Measurements from ENCODE around the gene PNMA6F.
"Not testable (repeated sequence)": the region's sequence is repeated elsewhere in the genome, so short reads cannot be mapped to it uniquely, and the experiment has no call there.

PNMA6F gene

GRCh38 chrX:153334654-153335295 lies 13.2 kb upstream of the PNMA6F start:
- no peak for DNase-seq (ENCODE audit: low read depth)

GRCh38 chrX:153333821-153334653 lies 12.5 kb upstream of the PNMA6F start, which contains the start of gene ZNF275:
Gene ZNF275 (plus strand): TSS chrX:153334153. CDS start chrX:153336680, 2,527 bp downstream.
- peak; percentile 75 for DNase-seq (ENCODE audit: low read depth)

GRCh38 chrX:153333266-153333665 lies 11.7 kb upstream of the PNMA6F start:
- DNase-seq (ENCODE audit: low read depth): no peak

GRCh38 chrX:153327561-153327960 lies 6.0 kb upstream of the PNMA6F start:
- no peak for DNase-seq (ENCODE audit: low read depth)

GRCh38 chrX:153320555-153321184 lies 897 bp downstream of the PNMA6F start:
- no peak for DNase-seq (ENCODE audit: low read depth)

GRCh38 chrX:153320047-153320443 lies 1.5 kb downstream of the PNMA6F start:
- DNase-seq (ENCODE audit: low read depth): not testable (repeated sequence)

GRCh38 chrX:153319295-153320046 lies 2.1 kb downstream of the PNMA6F start:
- DNase-seq (ENCODE audit: low read depth): no peak

- no peak for DNase-seq (ENCODE audit: low read depth)
These were observed 2.8 kb downstream of the PNMA6F start for GRCh38 chrX:153318811-153319210.

GRCh38 chrX:153317996-153318722 lies 3.4 kb downstream of the PNMA6F start:
- DNase-seq (ENCODE audit: low read depth): no peak

GRCh38 chrX:153317306-153317705 lies 4.3 kb downstream of the PNMA6F start:
- no peak for DNase-seq (ENCODE audit: low read depth)

- DNase-seq (ENCODE audit: low read depth): no peak
These were observed 8.7 kb downstream of the PNMA6F start for GRCh38 chrX:153312842-153313241.

- DNase-seq (ENCODE audit: low read depth): no peak
These were observed 9.5 kb downstream of the PNMA6F start for GRCh38 chrX:153312041-153312440.

GRCh38 chrX:153310901-153311300 lies 10.7 kb downstream of the PNMA6F start:
- no peak for DNase-seq (ENCODE audit: low read depth)

- DNase-seq (ENCODE audit: low read depth): no peak
These were observed 14.0 kb downstream of the PNMA6F start for GRCh38 chrX:153307276-153308178.

GRCh38 chrX:153306527-153307115 lies 14.9 kb downstream of the PNMA6F start:
- no peak for DNase-seq (ENCODE audit: low read depth)

GRCh38 chrX:153305972-153306371 lies 15.6 kb downstream of the PNMA6F start:
- no peak for DNase-seq (ENCODE audit: low read depth)

GRCh38 chrX:153304988-153305736 lies 16.4 kb downstream of the PNMA6F start:
- DNase-seq (ENCODE audit: low read depth): no peak

GRCh38 chrX:153303276-153304262 lies 18.0 kb downstream of the PNMA6F start:
- no peak for DNase-seq (ENCODE audit: low read depth)
